ENCODE measurements around the gene PIK3R6.

The PIK3R6 gene

DNA sequence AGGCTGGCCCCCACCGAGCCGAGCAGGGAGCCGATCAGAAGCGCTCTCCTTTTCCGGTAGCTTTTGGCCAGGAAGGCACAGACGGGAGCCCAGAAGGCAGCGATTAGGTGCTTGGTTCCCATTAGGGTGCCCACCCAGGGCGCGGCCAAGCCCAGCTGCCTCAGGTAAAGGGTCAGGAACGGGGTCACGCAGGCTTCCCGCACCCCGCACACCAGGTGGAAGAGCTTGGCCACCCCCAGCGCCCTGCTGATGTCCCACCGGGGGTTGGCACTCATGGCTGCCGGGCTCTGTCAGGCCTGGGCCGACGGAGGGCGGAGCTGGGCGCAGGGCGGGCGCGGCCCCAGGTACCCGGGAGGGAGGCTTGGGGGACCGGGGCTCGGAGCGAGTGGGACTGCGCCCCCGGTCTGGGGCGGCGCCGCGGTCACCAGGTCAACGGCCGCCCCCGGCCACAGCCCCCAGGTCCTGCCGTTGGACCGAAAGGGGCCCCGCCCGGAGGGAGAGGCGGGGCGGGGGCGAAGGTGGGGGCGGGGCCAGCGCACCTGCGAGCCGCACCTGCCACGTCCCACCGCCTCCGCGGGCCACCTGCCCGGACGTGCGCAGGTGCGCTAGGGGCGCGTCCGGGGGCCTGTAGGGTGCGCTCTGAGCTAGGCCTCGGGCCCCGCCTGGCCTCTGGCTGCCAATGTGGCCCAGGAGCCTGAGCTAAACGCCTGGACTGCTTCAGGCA is 68.5 kb downstream of the PIK3R6 start, which contains the start of gene MFSD6L:
MFSD6L (minus strand) TSS at position 520 of the 724 bp plus-strand sequence; CDS start at position 275, 245 bp downstream.
- Histone ChIP-seq H3K27ac (ENCODE audit: low read depth, low read length) (no peak within 1 kb of the TSS), H3K27me3 (ENCODE audit: control insufficient read depth, insufficient read depth, low read length) (peaks cover 29% of the 10 kb centered on the region), H3K9ac (ENCODE audit: low read length) (peak within 1 kb of the TSS; percentile 40)

DNA sequence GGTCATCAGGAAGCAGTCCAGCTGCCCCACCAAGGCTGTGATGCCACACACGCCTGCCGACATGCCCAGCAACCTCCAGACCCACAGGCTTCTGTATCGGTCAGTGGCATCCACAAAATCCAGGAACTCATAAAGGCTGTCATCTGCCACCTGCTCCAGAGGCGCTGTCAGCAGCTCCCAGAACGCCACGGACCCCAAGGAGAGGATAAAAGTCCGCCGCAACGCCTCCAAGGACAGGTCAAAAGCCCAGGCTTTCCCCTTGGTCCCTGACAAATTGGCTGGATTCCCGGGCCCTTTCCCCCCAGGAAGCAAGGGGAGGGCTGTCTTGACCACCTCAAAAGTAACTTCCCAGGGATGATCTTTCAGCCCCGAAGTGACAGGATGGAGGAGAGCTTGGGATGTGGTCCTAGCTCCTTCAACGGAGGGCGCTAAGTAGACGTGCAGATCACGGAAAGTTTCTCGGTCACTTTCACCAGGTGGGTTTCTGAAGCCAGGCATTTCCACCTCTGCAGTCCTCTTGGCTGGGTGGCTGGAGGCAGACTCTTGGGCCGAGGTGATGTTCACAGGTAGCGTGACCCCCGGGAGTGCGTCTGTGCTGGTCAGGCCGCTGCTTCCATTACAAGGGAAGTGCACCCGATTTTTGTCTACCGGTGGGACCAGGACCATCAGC is 69.2 kb downstream of the PIK3R6 start:
- peak overlapping the region; percentile 66 for H3K4me3 ChIP-seq (ENCODE audit: low read depth, low read length)
- H3K27me3 ChIP-seq (ENCODE audit: control insufficient read depth, insufficient read depth, low read length), result peaks cover 29% of the 10 kb centered on the region
- no peak overlapping the region for H3K9ac ChIP-seq (ENCODE audit: low read length)
- peaks cover 11% of the 10 kb centered on the region for H3K4me1 ChIP-seq (ENCODE audit: control insufficient read depth, insufficient read depth, low read length)
- no peaks in the 10 kb centered on the region for H3K36me3 ChIP-seq (ENCODE audit: control insufficient read depth, insufficient read depth, low read length)
- H3K9me3 ChIP-seq (ENCODE audit: control insufficient read depth, insufficient read depth, low read depth, low read length), result no peaks in the 10 kb centered on the region
- H3K27ac ChIP-seq (ENCODE audit: low read depth, low read length), result no peak overlapping the region

More for the DNA sequence above, 68.5 kb downstream of the PIK3R6 start, which contains the start of gene MFSD6L:
- no peaks in the 10 kb centered on the region for H3K36me3 ChIP-seq (ENCODE audit: control insufficient read depth, insufficient read depth, low read length)
- no peaks in the 10 kb centered on the region for H3K9me3 ChIP-seq (ENCODE audit: control insufficient read depth, insufficient read depth, low read depth, low read length)
- H3K4me3 ChIP-seq (ENCODE audit: low read depth, low read length), result peak within 1 kb of the TSS; percentile 66
- peaks cover 11% of the 10 kb centered on the region for H3K4me1 ChIP-seq (ENCODE audit: control insufficient read depth, insufficient read depth, low read length)

DNA sequence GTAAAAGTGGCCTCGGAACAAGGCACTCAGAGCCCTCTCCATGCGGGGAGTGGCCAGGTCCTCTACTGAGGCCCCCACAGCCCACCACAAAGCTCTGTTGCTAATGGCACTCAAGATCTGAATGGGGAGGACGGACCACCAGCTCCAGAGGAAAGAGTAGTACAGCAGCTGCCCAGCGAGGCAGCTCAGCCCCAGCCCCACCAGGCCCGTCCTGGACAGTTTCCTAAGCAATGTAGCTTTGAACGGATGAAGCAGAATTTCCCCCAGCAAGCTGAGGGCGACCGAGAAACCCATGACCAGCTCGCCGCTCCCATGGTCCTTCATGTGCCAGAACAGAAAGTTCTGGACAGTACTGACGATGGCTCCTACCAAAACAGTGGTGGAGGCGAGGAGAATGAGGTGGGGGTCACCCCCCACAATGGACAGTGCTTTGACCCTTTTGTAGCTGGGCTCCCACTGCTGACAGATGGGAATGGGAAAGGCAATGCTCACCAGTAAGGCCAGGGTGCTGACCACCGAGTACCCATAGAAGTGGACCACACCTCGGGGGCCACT is 69.8 kb downstream of the PIK3R6 start:
- Histone ChIP-seq H3K36me3 (ENCODE audit: control insufficient read depth, insufficient read depth, low read length) (no peaks in the 10 kb centered on the region), H3K4me3 (ENCODE audit: low read depth, low read length) (no peak overlapping the region), H3K9ac (ENCODE audit: low read length) (no peak overlapping the region), H3K27ac (ENCODE audit: low read depth, low read length) (no peak overlapping the region), H3K9me3 (ENCODE audit: control insufficient read depth, insufficient read depth, low read depth, low read length) (no peaks in the 10 kb centered on the region), H3K4me1 (ENCODE audit: control insufficient read depth, insufficient read depth, low read length) (peaks cover 11% of the 10 kb centered on the region), H3K27me3 (ENCODE audit: control insufficient read depth, insufficient read depth, low read length) (peaks cover 29% of the 10 kb centered on the region)

DNA sequence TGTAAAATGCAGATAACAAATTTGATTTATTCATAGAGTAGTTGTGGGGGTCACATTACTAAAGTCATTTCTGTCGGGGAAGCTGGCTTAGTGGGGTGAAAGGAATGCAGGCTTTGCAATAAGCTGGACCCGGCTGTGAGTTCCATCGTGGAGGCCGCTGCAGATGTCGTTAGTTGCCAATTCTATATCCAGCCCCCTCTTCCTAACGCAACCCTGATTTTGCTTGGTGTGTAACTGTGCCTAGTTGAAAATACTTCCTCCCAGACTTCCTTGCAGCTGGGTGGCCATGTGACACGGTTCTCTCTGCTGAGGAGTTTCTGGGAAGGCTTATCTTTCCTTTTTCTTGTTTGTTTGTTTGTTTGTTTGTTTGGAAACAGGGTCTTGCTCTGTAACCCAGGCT is 72.8 kb downstream of the PIK3R6 start:
- Histone ChIP-seq H3K9ac (ENCODE audit: low read length) (no peak overlapping the region), H3K36me3 (ENCODE audit: control insufficient read depth, insufficient read depth, low read length) (no peaks in the 10 kb centered on the region), H3K27me3 (ENCODE audit: control insufficient read depth, insufficient read depth, low read length) (peaks cover 24% of the 10 kb centered on the region), H3K4me3 (ENCODE audit: low read depth, low read length) (no peak overlapping the region), H3K9me3 (ENCODE audit: control insufficient read depth, insufficient read depth, low read depth, low read length) (peaks cover 10% of the 10 kb centered on the region), H3K4me1 (ENCODE audit: control insufficient read depth, insufficient read depth, low read length) (peaks cover 14% of the 10 kb centered on the region), H3K27ac (ENCODE audit: low read depth, low read length) (no peak overlapping the region)

DNA sequence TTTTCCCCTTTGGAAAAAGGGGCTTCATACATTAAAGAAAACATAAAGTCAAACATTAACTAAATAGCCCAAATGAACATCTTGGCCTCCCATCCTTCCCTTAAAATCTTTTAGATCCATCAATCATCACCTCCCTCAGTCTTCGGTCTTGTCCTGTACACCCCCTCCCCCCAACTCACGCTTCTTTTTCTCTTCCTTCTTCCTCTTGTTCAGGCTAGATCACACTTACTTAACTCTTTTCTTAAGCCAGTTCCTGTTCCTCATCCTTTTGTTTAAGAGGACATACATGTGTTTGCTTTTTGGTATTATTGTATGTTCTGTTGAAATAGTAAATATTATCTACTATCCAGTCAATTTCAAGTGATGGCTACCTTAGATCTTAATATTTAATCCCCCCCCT is 73.8 kb downstream of the PIK3R6 start:
- H3K9ac ChIP-seq (ENCODE audit: low read length), result no peak overlapping the region
- no peaks in the 10 kb centered on the region for H3K36me3 ChIP-seq (ENCODE audit: control insufficient read depth, insufficient read depth, low read length)
- H3K9me3 ChIP-seq (ENCODE audit: control insufficient read depth, insufficient read depth, low read depth, low read length), result peaks cover 10% of the 10 kb centered on the region
- peaks cover 12% of the 10 kb centered on the region for H3K4me1 ChIP-seq (ENCODE audit: control insufficient read depth, insufficient read depth, low read length)
- H3K27me3 ChIP-seq (ENCODE audit: control insufficient read depth, insufficient read depth, low read length), result peaks cover 16% of the 10 kb centered on the region
- H3K27ac ChIP-seq (ENCODE audit: low read depth, low read length), result no peak overlapping the region
- no peak overlapping the region for H3K4me3 ChIP-seq (ENCODE audit: low read depth, low read length)

DNA sequence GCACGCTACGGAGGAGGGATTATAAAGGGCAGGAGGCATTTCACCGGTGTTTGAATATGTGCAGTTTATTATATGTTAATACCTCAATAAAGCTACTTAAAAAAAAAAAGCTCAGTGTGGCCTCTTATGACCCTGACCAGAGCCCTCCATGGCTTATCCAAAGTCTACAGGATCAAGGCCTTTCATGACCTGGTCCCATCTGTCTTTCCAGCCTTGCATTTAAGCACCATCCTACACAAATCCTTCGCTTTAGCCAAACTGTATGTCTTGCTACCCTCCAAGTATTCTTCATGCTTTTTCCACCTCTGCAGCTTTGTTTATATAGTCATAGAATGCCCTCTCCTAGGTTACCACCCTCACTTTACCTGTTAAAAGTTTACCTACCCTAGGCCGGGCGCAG is 74.8 kb downstream of the PIK3R6 start:
- H3K36me3 ChIP-seq (ENCODE audit: control insufficient read depth, insufficient read depth, low read length), result no peaks in the 10 kb centered on the region
- no peak overlapping the region for H3K9ac ChIP-seq (ENCODE audit: low read length)
- peaks cover 9% of the 10 kb centered on the region for H3K4me1 ChIP-seq (ENCODE audit: control insufficient read depth, insufficient read depth, low read length)
- H3K4me3 ChIP-seq (ENCODE audit: low read depth, low read length), result no peak overlapping the region
- no peak overlapping the region for H3K27ac ChIP-seq (ENCODE audit: low read depth, low read length)
- peaks cover 10% of the 10 kb centered on the region for H3K9me3 ChIP-seq (ENCODE audit: control insufficient read depth, insufficient read depth, low read depth, low read length)
- H3K27me3 ChIP-seq (ENCODE audit: control insufficient read depth, insufficient read depth, low read length), result peaks cover 6% of the 10 kb centered on the region; the same call in 1 of the 2 replicates

DNA sequence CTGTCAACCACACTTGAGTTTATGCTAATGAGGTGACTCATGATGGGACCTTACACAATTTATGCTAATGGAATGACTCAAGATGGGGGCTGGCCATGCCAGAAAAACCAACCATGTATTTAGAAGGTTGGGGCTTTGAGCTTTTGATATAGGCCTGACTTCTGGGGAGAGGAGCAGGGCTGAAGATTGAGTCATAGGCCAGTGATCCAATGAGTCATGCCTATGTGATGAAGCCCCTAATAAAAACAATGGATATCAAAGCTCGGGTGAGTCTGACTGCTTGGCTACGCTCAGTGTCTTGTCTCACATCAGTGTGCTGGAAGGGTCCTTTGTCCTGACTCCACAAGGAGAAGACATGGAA is 75.6 kb downstream of the PIK3R6 start:
- Histone ChIP-seq H3K9ac (ENCODE audit: low read length) (no peak overlapping the region), H3K4me1 (ENCODE audit: control insufficient read depth, insufficient read depth, low read length) (peaks cover 9% of the 10 kb centered on the region), H3K27me3 (ENCODE audit: control insufficient read depth, insufficient read depth, low read length) (no peaks in the 10 kb centered on the region), H3K36me3 (ENCODE audit: control insufficient read depth, insufficient read depth, low read length) (no peaks in the 10 kb centered on the region), H3K27ac (ENCODE audit: low read depth, low read length) (no peak overlapping the region), H3K4me3 (ENCODE audit: low read depth, low read length) (no peak overlapping the region), H3K9me3 (ENCODE audit: control insufficient read depth, insufficient read depth, low read depth, low read length) (peaks cover 10% of the 10 kb centered on the region)

DNA sequence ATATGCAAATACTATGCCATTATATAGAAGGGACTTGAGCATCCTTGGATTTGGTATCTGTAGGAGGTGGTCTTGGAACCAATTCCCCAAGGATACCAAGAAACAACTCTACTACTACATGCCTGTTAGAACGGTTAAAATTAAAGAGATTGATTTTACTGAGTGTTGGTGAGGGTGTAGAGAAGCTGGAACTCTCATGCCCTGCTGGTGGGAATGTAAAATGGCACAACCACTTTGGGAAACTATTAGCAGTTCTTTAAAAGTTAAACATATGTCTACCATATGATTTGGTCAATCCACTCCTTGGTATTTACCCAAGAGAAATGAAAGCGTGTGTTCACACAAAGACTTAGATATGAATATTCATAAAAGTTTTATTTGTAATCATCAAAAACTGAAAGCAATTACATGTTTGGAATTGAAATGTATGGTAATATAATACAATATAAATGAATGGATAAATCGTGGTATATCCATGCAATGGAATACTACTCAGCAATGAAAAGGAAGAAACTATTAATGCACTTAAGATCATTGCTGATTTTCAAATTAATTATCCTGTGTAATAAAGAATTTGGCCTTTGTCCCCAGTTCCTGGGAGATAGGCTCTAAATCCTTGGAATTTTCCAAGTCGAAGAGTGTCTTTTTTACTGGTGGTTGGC is 76.1 kb downstream of the PIK3R6 start:
- Histone ChIP-seq H3K9me3 (ENCODE audit: control insufficient read depth, insufficient read depth, low read depth, low read length) (peaks cover 10% of the 10 kb centered on the region), H3K27ac (ENCODE audit: low read depth, low read length) (no peak overlapping the region), H3K36me3 (ENCODE audit: control insufficient read depth, insufficient read depth, low read length) (no peaks in the 10 kb centered on the region), H3K4me3 (ENCODE audit: low read depth, low read length) (no peak overlapping the region), H3K27me3 (ENCODE audit: control insufficient read depth, insufficient read depth, low read length) (no peaks in the 10 kb centered on the region), H3K4me1 (ENCODE audit: control insufficient read depth, insufficient read depth, low read length) (peaks cover 9% of the 10 kb centered on the region), H3K9ac (ENCODE audit: low read length) (no peak overlapping the region)

DNA sequence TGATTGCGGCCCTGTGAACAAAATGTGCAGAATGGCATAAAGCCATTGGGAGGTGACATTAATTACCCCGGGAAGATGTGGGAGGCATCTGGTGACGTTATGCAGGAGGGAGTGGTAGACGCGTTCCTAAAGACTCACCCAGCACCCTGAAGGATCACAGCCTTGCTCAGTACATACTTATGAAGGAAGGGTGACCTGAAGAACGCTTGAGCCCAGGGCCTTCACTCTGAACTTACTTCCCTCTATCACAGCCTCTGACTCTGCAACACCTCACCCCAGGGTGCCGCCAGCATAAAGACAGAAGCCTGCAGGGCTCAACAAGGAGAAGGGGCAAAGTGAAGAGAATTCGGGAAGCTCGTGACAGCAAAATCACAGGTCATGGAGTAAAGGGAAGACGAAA is 77.7 kb downstream of the PIK3R6 start:
- H3K9ac ChIP-seq (ENCODE audit: low read length), result no peak overlapping the region
- H3K27ac ChIP-seq (ENCODE audit: low read depth, low read length), result no peak overlapping the region
- peaks cover 10% of the 10 kb centered on the region for H3K9me3 ChIP-seq (ENCODE audit: control insufficient read depth, insufficient read depth, low read depth, low read length)
- no peak overlapping the region for H3K4me3 ChIP-seq (ENCODE audit: low read depth, low read length)
- no peaks in the 10 kb centered on the region for H3K27me3 ChIP-seq (ENCODE audit: control insufficient read depth, insufficient read depth, low read length)
- H3K4me1 ChIP-seq (ENCODE audit: control insufficient read depth, insufficient read depth, low read length), result peaks cover 9% of the 10 kb centered on the region
- no peaks in the 10 kb centered on the region for H3K36me3 ChIP-seq (ENCODE audit: control insufficient read depth, insufficient read depth, low read length)

DNA sequence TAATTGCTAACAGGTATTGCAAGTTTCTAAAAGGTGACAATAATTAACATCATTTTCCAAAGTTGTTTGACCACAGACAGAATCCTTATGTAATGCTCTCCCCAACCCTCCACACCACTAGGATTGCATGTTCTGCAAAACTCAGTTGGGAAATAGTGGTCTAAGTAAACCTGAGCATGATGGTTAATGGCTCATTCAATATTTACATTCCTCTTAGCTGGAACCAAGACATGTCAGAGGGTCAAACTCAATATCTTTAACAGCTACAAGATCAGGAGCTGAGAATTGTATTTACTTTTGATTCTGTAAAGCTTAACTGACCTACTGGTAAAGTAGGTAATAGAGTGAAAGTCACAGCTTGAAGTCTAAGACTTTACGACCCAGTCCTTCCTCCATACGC is 78.5 kb downstream of the PIK3R6 start:
- Histone ChIP-seq H3K4me1 (ENCODE audit: control insufficient read depth, insufficient read depth, low read length) (peaks cover 9% of the 10 kb centered on the region), H3K4me3 (ENCODE audit: low read depth, low read length) (no peak overlapping the region), H3K36me3 (ENCODE audit: control insufficient read depth, insufficient read depth, low read length) (no peaks in the 10 kb centered on the region), H3K9ac (ENCODE audit: low read length) (no peak overlapping the region), H3K27ac (ENCODE audit: low read depth, low read length) (no peak overlapping the region), H3K27me3 (ENCODE audit: control insufficient read depth, insufficient read depth, low read length) (no peaks in the 10 kb centered on the region), H3K9me3 (ENCODE audit: control insufficient read depth, insufficient read depth, low read depth, low read length) (peaks cover 10% of the 10 kb centered on the region)
